HFF-Myc (cell line): ENCODE data around the gene RGS9.
A peak's percentile ranks its signal among the peaks of the same experiment; 100 is the strongest.

Experiments
- DNase-seq: peaks from one replicate; pipeline ENCODE4 v3.0.0-alpha.2; 2011; ENCODE audit warnings: low read depth; ENCODE audit errors: extremely low read depth
- H3K4me3 ChIP-seq: replicated peaks from 2 replicates; pipeline ENCODE4 v1.5.1; 2011; ENCODE audit warnings: low read depth, mild to moderate bottlenecking, control low read depth, low read length
- CTCF ChIP-seq: IDR thresholded peaks from 2 replicates; pipeline ENCODE4 v1.5.1; 2012; ENCODE audit warnings: mild to moderate bottlenecking, low read depth, low read length, control low read depth; ENCODE audit errors: missing control alignments

RGS9 gene

GRCh38 chr17:65097110-65097509, 40.1 kb upstream of the RGS9 start:
- no peak for TF ChIP-seq CTCF
- no peak for DNase-seq
- H3K4me3 ChIP-seq = no peak overlapping the region

- no peak for TF ChIP-seq CTCF
- no peak for DNase-seq
- H3K4me3 ChIP-seq = no peak overlapping the region
Measured at GRCh38 chr17:65099475-65099874, 37.7 kb upstream of the RGS9 start.

- no peak for TF ChIP-seq CTCF
- H3K4me3 ChIP-seq = peak overlapping the region; percentile 35
- no peak for DNase-seq
Measured at GRCh38 chr17:65099941-65100315, 37.2 kb upstream of the RGS9 start.

- peak; percentile 89 for TF ChIP-seq CTCF
Measured at GRCh38 chr17:65100316-65101140, 36.6 kb upstream of the RGS9 start.

GRCh38 chr17:65101371-65101770, 35.8 kb upstream of the RGS9 start:
- no peak for TF ChIP-seq CTCF
- H3K4me3 ChIP-seq = peak overlapping the region; percentile 35
- DNase-seq = no peak

More at GRCh38 chr17:65100316-65101140, 36.6 kb upstream of the RGS9 start:
- H3K4me3 ChIP-seq = peak overlapping the region; percentile 35
- DNase-seq = no peak

GRCh38 chr17:65102235-65102634, 34.9 kb upstream of the RGS9 start:
- H3K4me3 ChIP-seq = no peak overlapping the region
- no peak for TF ChIP-seq CTCF
- no peak for DNase-seq
